ENCODE data around the gene EHMT1.

The EHMT1 gene

DNA sequence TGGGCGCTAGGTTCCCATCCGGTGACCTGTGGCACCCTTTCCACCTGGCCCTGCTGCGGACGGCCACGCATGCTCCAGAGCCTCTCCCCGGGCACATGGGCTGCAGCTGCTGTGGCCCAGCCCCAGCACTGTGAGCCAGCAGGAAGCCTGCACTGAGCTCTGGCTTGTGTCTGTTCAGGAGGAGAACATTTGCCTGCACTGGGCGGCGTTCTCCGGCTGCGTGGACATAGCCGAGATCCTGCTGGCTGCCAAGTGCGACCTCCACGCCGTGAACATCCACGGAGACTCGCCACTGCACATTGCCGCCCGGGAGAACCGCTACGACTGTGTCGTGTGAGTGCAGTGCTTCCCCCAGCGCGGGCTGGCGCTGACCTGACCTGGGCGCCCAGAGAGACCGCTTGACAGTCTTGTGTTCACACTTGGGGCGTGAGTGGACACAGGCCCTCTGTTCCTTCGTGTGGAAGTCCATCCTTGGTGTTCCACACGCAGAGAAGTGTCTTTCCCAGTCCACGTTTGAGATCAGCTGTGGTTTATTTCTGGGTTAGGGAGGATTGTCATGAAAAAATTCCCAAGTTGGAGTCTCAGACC lies 192.6 kb downstream of the EHMT1 start:
- no peak for TF ChIP-seq CTCF (IDR thresholded peaks at IDR 0.05; ENCODE audit: borderline replicate concordance, insufficient read depth, low read depth, low read length)
- no peak overlapping the region for H3K4me3 ChIP-seq (ENCODE audit: low read depth, low read length)

DNA sequence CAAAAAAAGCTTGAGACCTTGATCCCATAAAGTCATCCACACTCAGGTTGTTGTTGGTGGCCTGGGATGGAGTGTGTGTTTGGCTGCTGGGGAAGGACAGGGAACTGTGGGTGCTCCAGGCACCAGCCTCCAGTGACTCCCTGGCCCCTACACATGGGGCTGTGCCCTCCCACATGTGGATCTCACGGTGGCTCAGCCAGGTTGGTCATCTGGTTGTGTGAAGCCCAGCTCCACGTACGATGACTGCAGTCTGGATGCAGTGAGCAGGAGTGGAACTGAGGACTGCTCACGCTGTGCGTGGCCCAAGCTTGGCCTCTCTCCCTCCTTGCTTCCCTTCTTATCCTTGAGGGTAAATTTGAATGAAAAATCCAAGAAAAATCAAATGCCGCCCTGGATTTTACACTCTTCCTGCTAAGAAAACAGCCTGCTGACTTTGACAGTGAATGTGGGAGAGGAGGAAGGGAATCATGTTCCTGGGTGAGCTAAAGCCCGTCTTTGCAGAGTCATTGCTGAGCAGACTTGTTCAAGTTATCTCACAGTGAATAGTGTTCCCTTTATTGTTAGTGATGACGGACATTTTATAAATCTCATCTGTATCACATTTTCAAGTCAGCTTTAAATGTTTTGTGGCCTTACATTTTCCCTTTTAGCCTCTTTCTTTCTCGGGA lies 193.7 kb downstream of the EHMT1 start:
- no peak overlapping the region for H3K4me3 ChIP-seq (ENCODE audit: low read depth, low read length)
- TF ChIP-seq CTCF (IDR thresholded peaks at IDR 0.05; ENCODE audit: borderline replicate concordance, insufficient read depth, low read depth, low read length), result no peak

GRCh38 chr9:137813167-137813566 lies 194.4 kb downstream of the EHMT1 start:
- TF ChIP-seq CTCF (IDR thresholded peaks at IDR 0.05; ENCODE audit: borderline replicate concordance, insufficient read depth, low read depth, low read length), result no peak
- H3K4me3 ChIP-seq (ENCODE audit: low read depth, low read length), result no peak overlapping the region

DNA sequence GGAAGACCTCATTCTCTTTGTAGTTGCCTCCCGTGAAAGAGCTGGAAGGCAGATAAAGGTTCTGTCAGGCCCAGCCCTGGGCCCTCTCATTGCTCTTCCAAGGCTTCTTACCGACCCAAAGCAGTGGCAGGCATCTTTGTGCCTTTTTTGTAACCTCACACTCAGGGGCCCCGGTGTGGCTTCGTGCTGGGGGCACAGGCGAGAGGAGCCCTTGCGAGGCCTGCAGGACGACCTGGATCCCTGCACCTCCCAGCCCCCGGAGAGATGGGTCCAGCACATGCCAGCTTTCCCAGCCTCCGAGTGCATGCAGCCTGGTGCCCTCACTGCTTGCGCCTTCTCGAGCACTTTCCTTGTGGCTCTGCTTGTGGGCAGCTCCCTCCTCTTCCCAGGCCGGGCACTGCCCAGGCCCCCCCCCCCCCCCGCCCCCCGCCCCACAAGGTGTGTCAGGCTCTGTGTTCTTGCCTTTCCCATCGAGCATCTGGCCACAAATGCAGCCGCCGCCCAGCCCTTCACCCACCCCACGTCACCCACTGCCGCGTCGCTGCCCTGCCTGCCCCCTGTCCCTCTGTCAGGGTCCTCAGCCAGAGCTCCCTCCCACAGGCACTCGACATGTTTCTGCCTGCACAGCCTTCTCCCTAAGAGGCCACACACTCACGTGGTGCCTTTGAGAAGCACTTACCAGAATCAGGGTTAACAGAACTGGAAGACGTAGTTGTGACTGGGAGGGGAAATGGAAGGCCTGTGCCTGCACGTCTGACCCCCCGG lies 195.0 kb downstream of the EHMT1 start:
- no peak overlapping the region for H3K4me3 ChIP-seq (ENCODE audit: low read depth, low read length)
- TF ChIP-seq CTCF (IDR thresholded peaks at IDR 0.05; ENCODE audit: borderline replicate concordance, insufficient read depth, low read depth, low read length), result no peak

DNA sequence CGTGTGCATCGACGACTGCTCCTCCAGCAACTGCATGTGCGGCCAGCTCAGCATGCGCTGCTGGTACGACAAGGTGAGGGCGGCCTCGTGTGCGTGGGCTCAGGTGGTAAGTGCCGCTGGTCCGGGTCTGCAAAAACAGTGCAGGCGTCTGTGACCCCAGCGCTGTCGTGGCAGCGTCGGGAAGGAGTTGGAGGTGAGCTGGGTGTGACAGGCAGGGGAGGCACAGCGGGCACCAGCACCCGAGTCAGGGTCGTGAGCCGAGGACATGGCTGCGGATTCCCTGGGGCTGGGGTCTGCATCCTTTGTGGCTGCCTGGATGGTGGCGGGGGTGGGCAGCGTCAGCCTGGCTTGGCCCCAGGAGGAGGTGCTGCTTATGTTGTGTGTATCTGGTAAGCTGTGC lies 195.6 kb downstream of the EHMT1 start:
- no peak for TF ChIP-seq CTCF (IDR thresholded peaks at IDR 0.05; ENCODE audit: borderline replicate concordance, insufficient read depth, low read depth, low read length)
- no peak overlapping the region for H3K4me3 ChIP-seq (ENCODE audit: low read depth, low read length)

DNA sequence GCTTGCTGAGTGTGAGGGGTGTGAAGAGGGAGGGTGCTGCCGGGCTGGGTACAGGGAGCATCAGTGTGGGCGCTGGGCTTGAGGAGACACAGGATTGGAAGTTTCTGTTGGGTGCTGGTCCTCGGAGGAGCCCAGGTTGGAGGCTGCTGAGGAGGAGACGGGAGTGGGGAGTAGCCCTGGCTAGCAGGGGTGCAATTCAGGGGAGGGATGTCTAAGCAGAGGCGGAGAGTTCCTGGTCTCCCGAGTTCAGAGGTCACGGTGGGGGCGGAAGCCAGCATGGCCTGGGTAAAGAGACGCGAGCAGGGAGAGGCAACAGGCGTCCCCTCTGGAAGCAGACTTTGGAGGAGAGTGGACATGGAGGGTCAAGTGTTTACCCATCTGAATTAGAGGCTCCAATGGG lies 196.0 kb downstream of the EHMT1 start:
- TF ChIP-seq CTCF (IDR thresholded peaks at IDR 0.05; ENCODE audit: borderline replicate concordance, insufficient read depth, low read depth, low read length), result no peak

More for the DNA sequence above, 196.0 kb downstream of the EHMT1 start:
- no peak overlapping the region for H3K4me3 ChIP-seq (ENCODE audit: low read depth, low read length)

All from GM12875 (cell line).